NCI-H1417 treated with DMSO at 0.1 percent for 48 hours (cell line): ENCODE results near the gene ANKRD37.
A peak's percentile ranks its signal among the peaks of the same experiment; 100 is the strongest.
"Not testable (repeated sequence)": the region's sequence is repeated elsewhere in the genome, so short reads cannot be mapped to it uniquely, and the experiment has no call there.

ENCODE experiments used
- DNase-seq: peaks from one replicate; lab custom pipeline; 2025; lab: John Stamatoyannopoulos, UW

ANKRD37 gene

GRCh38 chr4:185396724-185397385 lies at the start of gene ANKRD37:
TSS of gene ANKRD37 (plus strand) at chr4:185396841. CDS start at chr4:185396924, 83 bp downstream.
- peak; percentile 23 for DNase-seq

- DNase-seq = no peak
These were observed 49.6 kb upstream of the ANKRD37 start for GRCh38 chr4:185346975-185347601.

- DNase-seq = no peak
These were observed 45.0 kb upstream of the ANKRD37 start for GRCh38 chr4:185351691-185352090.

- no peak for DNase-seq
These were observed 44.4 kb upstream of the ANKRD37 start for GRCh38 chr4:185352202-185352601.

GRCh38 chr4:185352741-185353140 lies 43.9 kb upstream of the ANKRD37 start:
- DNase-seq = no peak

GRCh38 chr4:185357211-185357610 lies 39.4 kb upstream of the ANKRD37 start:
- DNase-seq = no peak

- no peak for DNase-seq
These were observed 38.8 kb upstream of the ANKRD37 start for GRCh38 chr4:185357733-185358440.

GRCh38 chr4:185358514-185358913 lies 38.1 kb upstream of the ANKRD37 start:
- DNase-seq = no peak

GRCh38 chr4:185358959-185359358 lies 37.7 kb upstream of the ANKRD37 start:
- no peak for DNase-seq

GRCh38 chr4:185359767-185360446 lies 36.7 kb upstream of the ANKRD37 start:
- no peak for DNase-seq

- DNase-seq = no peak
These were observed 34.8 kb upstream of the ANKRD37 start for GRCh38 chr4:185361872-185362271.

- DNase-seq = not testable (repeated sequence)
These were observed 34.1 kb upstream of the ANKRD37 start for GRCh38 chr4:185362570-185362969.

GRCh38 chr4:185363251-185363650 lies 33.4 kb upstream of the ANKRD37 start:
- no peak for DNase-seq

- no peak for DNase-seq
These were observed 31.8 kb upstream of the ANKRD37 start for GRCh38 chr4:185364886-185365285.

- DNase-seq = no peak
These were observed 26.9 kb upstream of the ANKRD37 start for GRCh38 chr4:185369731-185370130.

- DNase-seq = no peak
These were observed 26.2 kb upstream of the ANKRD37 start for GRCh38 chr4:185370268-185370949.

- DNase-seq = no peak
These were observed 24.9 kb upstream of the ANKRD37 start for GRCh38 chr4:185371702-185372101.

GRCh38 chr4:185374027-185374426 lies 22.6 kb upstream of the ANKRD37 start:
- DNase-seq = no peak

- DNase-seq = no peak
These were observed 22.1 kb upstream of the ANKRD37 start for GRCh38 chr4:185374573-185374972.

- no peak for DNase-seq
These were observed 18.4 kb upstream of the ANKRD37 start for GRCh38 chr4:185378264-185378663.

GRCh38 chr4:185379326-185380295 lies 17.0 kb upstream of the ANKRD37 start:
- DNase-seq = no peak
